ENCODE data around the gene NUDT12.

The NUDT12 gene

GRCh38 chr5:103571730-103572129, 9.1 kb upstream of the NUDT12 start:
- no peak for DNase-seq (ENCODE audit: low read depth)
- no peak overlapping the region for H3K4me3 ChIP-seq (ENCODE audit: low read depth, low read length)
- TF ChIP-seq CTCF (conservative IDR thresholded peaks at IDR 0.05; ENCODE audit: low read depth, low read length): no peak

- H3K4me3 ChIP-seq (ENCODE audit: low read depth, low read length): no peak overlapping the region
- TF ChIP-seq CTCF (conservative IDR thresholded peaks at IDR 0.05; ENCODE audit: low read depth, low read length): no peak
- no peak for DNase-seq (ENCODE audit: low read depth)
Measured at GRCh38 chr5:103569313-103570060, 6.9 kb upstream of the NUDT12 start.

- no peak overlapping the region for H3K4me3 ChIP-seq (ENCODE audit: low read depth, low read length)
- TF ChIP-seq CTCF (conservative IDR thresholded peaks at IDR 0.05; ENCODE audit: low read depth, low read length): no peak
- DNase-seq (ENCODE audit: low read depth): no peak
Measured at GRCh38 chr5:103565719-103566118, 3.1 kb upstream of the NUDT12 start.

GRCh38 chr5:103561685-103562452, 720 bp downstream of the NUDT12 start:
- H3K4me3 ChIP-seq (ENCODE audit: low read depth, low read length): peak overlapping the region; percentile 90
- TF ChIP-seq CTCF (conservative IDR thresholded peaks at IDR 0.05; ENCODE audit: low read depth, low read length): no peak
- DNase-seq (ENCODE audit: low read depth): peak; percentile 6

GRCh38 chr5:103560826-103561225, 1.8 kb downstream of the NUDT12 start:
- no peak for TF ChIP-seq CTCF (conservative IDR thresholded peaks at IDR 0.05; ENCODE audit: low read depth, low read length)
- DNase-seq (ENCODE audit: low read depth): no peak
- H3K4me3 ChIP-seq (ENCODE audit: low read depth, low read length): no peak overlapping the region

- no peak for TF ChIP-seq CTCF (conservative IDR thresholded peaks at IDR 0.05; ENCODE audit: low read depth, low read length)
- no peak overlapping the region for H3K4me3 ChIP-seq (ENCODE audit: low read depth, low read length)
- DNase-seq (ENCODE audit: low read depth): no peak
Measured at GRCh38 chr5:103546858-103547257, 15.7 kb downstream of the NUDT12 start.

Data from choroid plexus epithelial cell (primary cell).